Central memory CD8-positive, alpha-beta T cell (primary cell): Measurements from ENCODE around the gene IFNA2.
"Not testable (repeated sequence)": the region's sequence is repeated elsewhere in the genome, so short reads cannot be mapped to it uniquely, and the experiment has no call there.

ENCODE experiments used
- ATAC-seq: fragments of 150-1000 bp; cut with Tn5 transposase; replicated peaks from 2 replicates; pipeline ENCODE4 v1.10.0; 2022; ENCODE audit warnings: mild to moderate bottlenecking, moderate FRiP score, moderate number of reproducible peaks; ENCODE audit not compliant: poor library complexity, severe bottlenecking; ENCODE audit errors: extremely low read depth
- DNase-seq, 2 donors: peaks; one replicate each; pipeline ENCODE4 v3.0.0; 2021; ENCODE audit warnings: low spot score in 2 of 2
- H3K27ac Mint-ChIP-seq: one replicate; pipeline ENCODE4 v1.8.0; 2022; ENCODE audit warnings: low read depth, mild to moderate bottlenecking, moderate library complexity, mixed read lengths
- H3K27me3 Mint-ChIP-seq: one replicate; pipeline ENCODE4 v1.8.0; 2022; ENCODE audit warnings: mixed read lengths
- H3K36me3 Mint-ChIP-seq: one replicate; pipeline ENCODE4 v1.8.0; 2022; ENCODE audit warnings: mild to moderate bottlenecking, moderate library complexity, mixed read lengths; ENCODE audit not compliant: insufficient read depth
- H3K4me1 Mint-ChIP-seq: one replicate; pipeline ENCODE4 v1.8.0; 2022; ENCODE audit warnings: mixed read lengths
- H3K4me3 Mint-ChIP-seq: one replicate; pipeline ENCODE4 v1.8.0; 2022; ENCODE audit warnings: mild to moderate bottlenecking, moderate library complexity, mixed read lengths
- H3K9me3 Mint-ChIP-seq: one replicate; pipeline ENCODE4 v1.8.0; 2022; ENCODE audit warnings: mixed read lengths

Gene IFNA2

DNA sequence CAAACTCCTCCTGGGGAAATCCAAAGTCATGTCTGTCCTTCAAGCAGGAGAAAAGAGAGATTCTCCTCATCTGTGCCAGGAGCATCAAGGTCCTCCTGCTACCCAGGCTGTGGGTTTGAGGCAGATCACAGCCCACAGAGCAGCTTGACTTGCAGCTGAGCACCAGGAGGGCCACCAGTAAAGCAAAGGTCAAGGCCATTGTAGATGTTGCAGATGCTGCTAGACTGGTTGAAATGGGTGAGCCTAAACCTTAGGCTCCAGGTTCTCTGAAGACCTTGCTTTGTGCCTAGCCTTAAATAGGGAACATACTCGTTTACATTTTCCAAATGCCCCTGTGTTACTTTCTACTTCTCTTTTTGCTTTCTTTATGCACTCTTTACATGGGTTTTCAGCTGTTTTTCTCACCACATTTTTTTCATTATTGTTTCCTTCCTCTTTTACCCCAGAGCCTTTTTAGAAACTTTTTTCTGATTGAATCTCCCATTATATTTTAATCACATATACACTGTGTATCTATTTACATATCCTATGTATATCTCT is at the start of gene IFNA2:
Gene IFNA2, minus strand, starts transcription at position 268 of the 540 bp plus-strand sequence. Its CDS starts 69 bp downstream, at position 199.
- H3K27me3 Mint-ChIP-seq: peaks cover 65% of the 10 kb centered on the region
- H3K9me3 Mint-ChIP-seq: no peaks in the 10 kb centered on the region
- no peak for ATAC-seq
- H3K4me3 Mint-ChIP-seq: no peak within 1 kb of the TSS
- H3K36me3 Mint-ChIP-seq: peaks cover 2% of the 10 kb centered on the region
- peaks cover 5% of the 10 kb centered on the region for H3K4me1 Mint-ChIP-seq
- H3K27ac Mint-ChIP-seq: no peak within 1 kb of the TSS
- no peak for DNase-seq

DNA sequence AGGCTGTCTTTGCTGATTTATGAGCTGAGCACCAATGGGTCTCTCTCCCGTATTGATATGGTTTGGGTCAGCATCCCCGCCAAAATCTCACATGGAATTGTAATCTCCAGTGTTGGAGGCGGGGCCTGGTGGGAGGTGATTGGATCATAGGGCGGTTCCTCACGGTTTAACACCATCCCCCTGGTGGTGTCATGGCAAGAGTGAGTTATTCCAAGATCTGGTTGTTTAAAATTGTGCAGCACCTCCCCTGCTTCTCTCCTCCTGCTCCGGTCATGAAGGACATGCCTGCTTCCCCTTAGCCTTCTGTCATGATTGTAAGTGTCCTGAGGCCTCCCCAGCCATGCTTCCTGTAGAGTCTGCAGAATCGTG is 49.8 kb upstream of the IFNA2 start:
- not testable (repeated sequence) for H3K4me3 Mint-ChIP-seq, H3K4me1 Mint-ChIP-seq, H3K36me3 Mint-ChIP-seq, H3K9me3 Mint-ChIP-seq, DNase-seq, ATAC-seq, H3K27ac Mint-ChIP-seq
- H3K27me3 Mint-ChIP-seq: peaks cover 61% of the 10 kb centered on the region

DNA sequence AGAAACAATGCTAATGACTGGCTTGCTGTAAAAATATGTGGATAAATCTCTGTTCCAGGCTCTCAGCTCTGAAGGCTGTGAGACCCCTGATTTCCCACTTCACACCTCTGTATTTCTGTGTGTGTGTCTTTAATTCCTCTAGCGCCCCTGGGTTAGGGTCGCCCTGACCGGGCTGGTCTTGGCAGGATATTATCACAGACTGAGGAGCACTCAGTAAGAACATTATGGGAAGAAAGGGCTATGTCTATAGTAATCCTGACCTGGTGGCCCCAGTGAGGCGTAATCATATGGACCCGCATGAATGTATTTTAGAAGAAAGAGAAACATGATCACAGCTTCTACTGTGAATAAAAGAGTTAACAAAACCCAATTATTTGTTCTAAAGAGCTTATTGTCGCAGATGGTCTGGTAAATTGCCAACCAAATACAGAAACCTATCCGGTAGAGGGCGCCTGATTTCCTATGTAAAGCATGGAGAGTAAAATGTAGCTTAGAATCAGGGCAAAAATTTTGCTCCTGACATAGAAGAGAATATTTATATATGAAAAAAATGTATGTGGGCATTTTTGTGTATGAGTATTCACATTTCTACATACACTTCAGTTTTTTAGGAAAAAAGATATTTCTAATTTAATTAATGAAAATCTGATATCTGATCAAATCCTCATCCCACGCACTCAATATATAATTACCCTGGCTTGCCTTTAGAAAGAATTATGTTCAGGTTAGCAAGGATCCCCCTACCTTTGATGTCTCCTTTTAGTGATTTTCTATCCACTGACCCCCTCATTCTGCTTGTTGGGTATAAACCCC is 49.2 kb upstream of the IFNA2 start:
- ATAC-seq (no peak), DNase-seq (no peak)
- no peak overlapping the region for H3K27ac Mint-ChIP-seq
- no peaks in the 10 kb centered on the region for H3K9me3 Mint-ChIP-seq
- H3K4me3 Mint-ChIP-seq: no peak overlapping the region
- no peaks in the 10 kb centered on the region for H3K4me1 Mint-ChIP-seq
- H3K27me3 Mint-ChIP-seq: peaks cover 63% of the 10 kb centered on the region
- no peaks in the 10 kb centered on the region for H3K36me3 Mint-ChIP-seq

DNA sequence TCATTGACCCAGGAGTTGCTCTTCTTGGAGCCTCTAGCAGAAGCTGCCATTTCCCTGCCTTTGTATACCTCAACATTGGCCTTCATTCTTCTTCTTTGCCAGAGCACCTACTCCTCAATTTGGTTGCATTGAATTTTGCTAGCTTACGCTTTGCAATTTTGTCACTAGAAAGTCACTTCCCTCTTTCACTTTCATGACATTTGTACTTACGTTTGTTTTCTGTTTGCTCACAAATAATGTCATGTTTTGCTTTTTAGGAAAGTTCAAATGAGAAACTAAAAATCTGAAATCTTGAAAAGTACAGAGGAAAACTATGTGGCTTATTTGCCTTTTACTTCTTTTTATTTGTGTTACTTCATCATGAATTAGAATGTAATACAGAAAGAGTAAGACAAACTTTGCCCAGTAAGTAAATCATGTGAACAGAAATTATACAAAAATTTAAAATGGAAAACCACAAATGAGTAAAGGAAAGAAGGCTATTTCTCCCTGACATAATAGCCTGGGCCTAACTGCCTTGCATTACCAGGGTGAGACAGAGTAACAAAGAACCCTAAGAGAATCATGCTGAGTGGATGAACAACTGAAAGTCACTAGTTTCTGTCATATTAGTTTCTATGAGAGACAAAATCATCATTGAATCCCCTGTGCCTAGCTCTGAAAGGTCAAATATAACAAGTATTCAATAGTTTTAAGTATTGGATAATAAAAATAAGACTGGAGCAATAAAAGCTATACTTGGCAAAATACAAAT is 47.7 kb upstream of the IFNA2 start:
- no peak overlapping the region for H3K27ac Mint-ChIP-seq
- ATAC-seq (no peak), DNase-seq (no peak)
- peaks cover 1% of the 10 kb centered on the region for H3K36me3 Mint-ChIP-seq
- H3K27me3 Mint-ChIP-seq: peaks cover 79% of the 10 kb centered on the region
- no peaks in the 10 kb centered on the region for H3K9me3 Mint-ChIP-seq
- no peaks in the 10 kb centered on the region for H3K4me1 Mint-ChIP-seq
- no peak overlapping the region for H3K4me3 Mint-ChIP-seq

DNA sequence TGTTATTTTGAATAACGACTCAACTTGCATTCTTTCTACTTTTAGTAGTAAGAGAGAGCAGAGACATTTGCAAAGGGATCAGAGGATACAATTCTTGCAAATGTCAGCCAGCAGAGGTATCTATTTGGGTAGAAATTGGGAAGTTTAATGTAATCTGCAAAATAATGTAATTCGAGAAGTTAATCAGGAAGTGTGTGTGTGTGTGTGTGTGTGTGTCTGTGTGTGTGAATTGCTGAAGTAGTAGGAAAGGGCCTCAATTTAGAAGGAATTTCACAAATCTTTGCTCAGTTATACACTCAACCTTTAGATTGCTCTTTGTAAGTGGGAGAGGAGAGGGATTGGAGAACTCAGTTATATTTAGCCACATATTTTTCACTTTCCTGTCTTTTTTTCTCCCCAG is 44.0 kb upstream of the IFNA2 start:
- DNase-seq (no peak), ATAC-seq (no peak)
- H3K9me3 Mint-ChIP-seq: no peaks in the 10 kb centered on the region
- peaks cover 94% of the 10 kb centered on the region for H3K27me3 Mint-ChIP-seq
- peaks cover 3% of the 10 kb centered on the region for H3K36me3 Mint-ChIP-seq
- no peak overlapping the region for H3K27ac Mint-ChIP-seq
- no peaks in the 10 kb centered on the region for H3K4me1 Mint-ChIP-seq
- H3K4me3 Mint-ChIP-seq: no peak overlapping the region

DNA sequence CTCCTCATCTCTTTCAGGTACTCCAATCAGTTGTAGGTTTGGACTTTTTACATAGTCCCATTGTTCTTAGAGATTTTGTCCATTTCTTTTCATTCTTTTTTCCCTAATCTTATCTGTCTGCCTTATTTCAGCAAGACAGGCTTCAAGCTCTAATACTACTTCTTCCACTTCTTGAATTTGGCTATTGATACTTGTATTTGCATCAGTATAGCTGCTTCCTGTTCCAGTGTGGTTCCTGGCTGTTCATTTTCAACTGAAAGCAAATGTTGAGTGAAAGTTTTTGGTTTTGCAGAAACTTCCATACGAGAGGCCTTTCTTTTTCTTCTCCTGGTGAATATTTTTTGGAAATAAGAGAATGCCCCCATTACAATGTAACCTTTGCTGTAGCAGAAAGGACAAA is 43.0 kb upstream of the IFNA2 start:
- H3K9me3 Mint-ChIP-seq: no peaks in the 10 kb centered on the region
- H3K36me3 Mint-ChIP-seq: peaks cover 3% of the 10 kb centered on the region
- H3K4me3 Mint-ChIP-seq: no peak overlapping the region
- DNase-seq (no peak), ATAC-seq (no peak)
- no peaks in the 10 kb centered on the region for H3K4me1 Mint-ChIP-seq
- no peak overlapping the region for H3K27ac Mint-ChIP-seq
- peaks cover 85% of the 10 kb centered on the region for H3K27me3 Mint-ChIP-seq

DNA sequence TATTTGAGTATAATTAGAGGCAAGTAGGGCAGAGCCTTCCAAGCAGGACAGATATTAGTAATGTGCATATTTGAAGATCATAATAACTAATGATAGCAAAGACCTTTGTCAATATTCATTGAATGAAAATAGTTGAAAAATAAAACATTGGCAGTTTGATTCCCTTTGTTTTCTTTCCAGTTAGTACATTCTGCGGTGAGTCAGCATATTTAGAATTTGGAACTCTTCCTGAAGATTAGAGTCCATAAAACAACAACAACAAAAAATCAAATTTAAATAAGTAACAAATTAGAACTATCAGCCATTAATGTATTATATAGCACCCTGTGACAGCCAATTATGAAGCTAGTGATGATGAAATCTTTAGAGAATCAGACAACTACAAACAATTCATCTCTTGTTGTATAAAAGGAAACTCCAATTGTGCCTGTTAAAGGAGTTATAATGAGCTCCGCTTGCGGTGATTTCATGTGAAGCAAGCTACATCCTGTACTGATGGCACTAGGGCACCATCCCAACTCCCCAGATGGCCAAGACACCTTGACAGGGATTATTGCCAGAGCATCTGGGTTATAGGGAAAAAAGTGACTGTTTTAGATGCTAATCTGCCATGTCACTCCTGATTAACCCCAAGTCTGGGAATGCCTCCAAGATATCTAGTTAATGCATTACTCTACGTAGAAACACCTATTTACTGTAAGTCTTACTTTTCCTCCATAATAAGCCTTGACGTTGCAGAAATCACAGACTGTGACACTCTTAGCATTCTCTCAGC is 30.5 kb upstream of the IFNA2 start:
- Mint-ChIP-seq H3K36me3 (peaks cover 2% of the 10 kb centered on the region), H3K4me1 (no peaks in the 10 kb centered on the region), H3K4me3 (no peak overlapping the region), H3K27ac (no peak overlapping the region), H3K27me3 (peaks cover 56% of the 10 kb centered on the region), H3K9me3 (no peaks in the 10 kb centered on the region)
- DNase-seq: no peak
- no peak for ATAC-seq

DNA sequence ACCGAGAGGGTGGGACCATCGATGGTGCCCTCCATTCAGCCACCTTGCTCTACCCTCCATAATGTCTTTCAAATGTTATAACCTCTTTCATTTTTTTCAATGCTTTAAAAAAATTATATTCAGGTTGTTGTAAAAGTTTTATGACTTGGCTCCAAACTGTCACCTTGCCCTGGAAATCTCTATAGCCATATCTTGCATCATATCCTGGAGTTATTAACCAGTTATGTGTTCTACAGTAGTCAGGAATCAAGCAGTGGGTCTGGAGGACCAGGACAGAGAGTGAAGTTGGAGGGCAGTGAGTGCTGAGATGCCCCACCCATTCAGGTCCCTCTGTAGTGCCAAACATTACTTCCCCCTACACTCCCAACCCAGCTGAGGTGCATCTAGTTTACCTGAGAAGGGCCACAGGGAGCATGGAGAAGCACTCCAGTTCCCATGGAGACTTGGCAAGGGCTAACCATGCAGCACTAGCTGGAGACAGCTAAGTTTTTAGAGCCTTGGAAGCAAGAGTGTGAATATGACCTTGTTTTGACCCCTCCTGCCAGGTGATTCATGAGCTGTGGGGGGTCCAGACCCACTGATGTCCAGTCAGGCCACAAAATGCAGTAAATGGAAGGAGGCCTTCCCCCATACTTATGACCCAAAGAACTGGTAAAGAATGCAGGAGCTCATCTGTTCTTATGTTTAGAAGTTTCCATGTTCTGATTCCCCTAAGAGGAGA is 29.2 kb upstream of the IFNA2 start:
- H3K9me3 Mint-ChIP-seq: no peaks in the 10 kb centered on the region

DNA sequence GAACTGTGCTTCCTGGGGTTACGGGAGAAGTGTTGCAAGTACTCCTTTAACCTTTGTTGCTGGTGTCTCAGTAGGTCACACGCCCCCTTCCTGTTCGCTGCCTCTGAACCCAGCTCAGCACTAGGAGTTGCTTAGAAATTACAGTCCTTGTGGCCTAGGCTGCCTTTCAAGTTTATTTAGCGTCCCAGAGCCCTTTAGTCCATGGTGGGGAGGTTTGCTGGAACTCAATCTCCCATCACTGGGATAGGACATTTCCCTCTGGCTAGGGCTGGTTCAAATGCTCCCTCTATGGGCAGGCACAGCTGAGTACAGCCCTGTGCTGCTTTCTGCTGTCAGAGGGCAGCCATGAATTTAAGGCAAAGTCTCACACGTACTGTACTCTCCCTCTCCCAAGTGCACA is 28.4 kb upstream of the IFNA2 start:
- H3K9me3 Mint-ChIP-seq: no peaks in the 10 kb centered on the region
- no peak overlapping the region for H3K4me3 Mint-ChIP-seq
- H3K4me1 Mint-ChIP-seq: no peaks in the 10 kb centered on the region
- H3K27me3 Mint-ChIP-seq: peaks cover 64% of the 10 kb centered on the region
- H3K36me3 Mint-ChIP-seq: peaks cover 2% of the 10 kb centered on the region
- ATAC-seq: no peak
- H3K27ac Mint-ChIP-seq: no peak overlapping the region
- DNase-seq: no peak

More for the DNA sequence above, 29.2 kb upstream of the IFNA2 start:
- no peak for DNase-seq
- no peaks in the 10 kb centered on the region for H3K4me1 Mint-ChIP-seq
- H3K27me3 Mint-ChIP-seq: peaks cover 64% of the 10 kb centered on the region
- no peak overlapping the region for H3K27ac Mint-ChIP-seq
- ATAC-seq: no peak
- no peak overlapping the region for H3K4me3 Mint-ChIP-seq
- H3K36me3 Mint-ChIP-seq: peaks cover 2% of the 10 kb centered on the region

DNA sequence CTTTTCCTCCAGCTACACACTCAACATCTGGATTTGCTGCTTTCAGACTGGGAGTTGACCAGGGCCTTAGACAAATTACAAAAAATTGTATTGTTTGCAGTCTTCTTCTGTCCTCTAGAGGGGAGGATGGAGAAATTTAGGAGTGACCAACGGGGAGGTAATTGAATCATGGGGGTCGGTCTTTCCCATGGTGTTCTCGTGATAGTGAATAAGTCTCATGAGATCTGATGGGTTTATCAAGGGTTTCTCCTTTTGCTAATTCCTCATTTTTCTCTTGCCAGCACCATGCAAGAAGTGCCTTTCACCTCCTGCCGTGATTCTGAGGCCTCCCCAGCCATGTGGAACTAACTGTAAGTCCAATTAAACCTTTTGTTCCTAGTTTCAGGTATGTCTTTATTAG is 28.0 kb upstream of the IFNA2 start:
- H3K27ac Mint-ChIP-seq: no peak overlapping the region
- DNase-seq (no peak), ATAC-seq (no peak)
- H3K4me1 Mint-ChIP-seq: no peaks in the 10 kb centered on the region
- peaks cover 64% of the 10 kb centered on the region for H3K27me3 Mint-ChIP-seq
- H3K36me3 Mint-ChIP-seq: peaks cover 2% of the 10 kb centered on the region
- no peak overlapping the region for H3K4me3 Mint-ChIP-seq
- no peaks in the 10 kb centered on the region for H3K9me3 Mint-ChIP-seq

DNA sequence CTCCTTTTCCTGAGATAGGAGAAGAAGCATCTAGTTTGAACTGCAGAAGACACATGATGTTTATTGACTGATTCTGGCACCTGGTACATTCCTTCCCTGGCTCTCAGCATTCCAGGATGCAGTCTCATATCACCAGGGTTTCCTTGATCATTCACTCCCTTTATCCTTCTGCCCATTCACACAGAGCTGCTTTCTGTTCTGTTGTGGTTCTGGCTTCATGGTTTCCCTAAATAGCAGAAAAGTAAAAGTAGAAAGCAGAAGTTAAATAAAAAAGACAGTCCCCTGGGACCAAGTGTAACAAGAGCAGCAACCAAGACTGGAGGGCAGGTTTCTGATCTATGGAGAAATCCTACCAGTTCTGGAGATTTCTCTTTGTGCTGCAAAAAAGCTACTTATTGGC is 26.9 kb upstream of the IFNA2 start:
- Mint-ChIP-seq H3K4me1 (no peaks in the 10 kb centered on the region), H3K36me3 (peaks cover 2% of the 10 kb centered on the region), H3K27me3 (peaks cover 73% of the 10 kb centered on the region), H3K9me3 (no peaks in the 10 kb centered on the region), H3K27ac (no peak overlapping the region), H3K4me3 (no peak overlapping the region)
- no peak for ATAC-seq
- DNase-seq: no peak

DNA sequence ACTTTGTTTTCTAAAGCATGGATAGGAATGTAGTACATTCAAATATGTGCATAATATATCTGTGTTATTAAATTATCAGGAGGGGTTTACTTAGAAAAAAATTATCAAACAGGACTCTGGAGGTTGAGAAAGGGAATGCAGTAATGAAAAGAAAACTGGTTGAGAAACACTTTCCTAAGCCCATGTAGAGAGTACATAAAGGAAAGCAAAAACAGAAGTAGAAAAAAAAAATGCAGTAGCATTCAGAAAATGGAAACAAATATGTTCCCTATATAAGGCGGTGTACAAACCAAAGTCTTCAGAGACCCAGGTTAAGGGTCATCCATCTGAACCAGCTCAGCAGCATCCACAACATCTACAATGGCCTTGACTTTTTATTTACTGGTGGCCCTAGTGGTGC is 23.6 kb upstream of the IFNA2 start, which contains the start of gene IFNA8:
Gene IFNA8, plus strand, starts transcription at position 301 of the 400 bp plus-strand sequence. Its CDS starts 60 bp downstream, at position 361.
- Mint-ChIP-seq H3K9me3 (no peaks in the 10 kb centered on the region), H3K4me3 (no peak within 1 kb of the TSS), H3K27me3 (peaks cover 55% of the 10 kb centered on the region), H3K27ac (no peak within 1 kb of the TSS), H3K36me3 (no peaks in the 10 kb centered on the region), H3K4me1 (no peaks in the 10 kb centered on the region)
- no peak for ATAC-seq
- no peak for DNase-seq
